GM21528 (cell line): ENCODE results near the gene PBX4.

Experiments used
- ATAC-seq: cut with Tn5 transposase; IDR thresholded peaks from one replicate; pipeline ENCODE4 v1.9.1; 2021; ENCODE audit warnings: mild to moderate bottlenecking, moderate library complexity; ENCODE audit not compliant: unreplicated experiment, low FRiP score

PBX4 gene

DNA sequence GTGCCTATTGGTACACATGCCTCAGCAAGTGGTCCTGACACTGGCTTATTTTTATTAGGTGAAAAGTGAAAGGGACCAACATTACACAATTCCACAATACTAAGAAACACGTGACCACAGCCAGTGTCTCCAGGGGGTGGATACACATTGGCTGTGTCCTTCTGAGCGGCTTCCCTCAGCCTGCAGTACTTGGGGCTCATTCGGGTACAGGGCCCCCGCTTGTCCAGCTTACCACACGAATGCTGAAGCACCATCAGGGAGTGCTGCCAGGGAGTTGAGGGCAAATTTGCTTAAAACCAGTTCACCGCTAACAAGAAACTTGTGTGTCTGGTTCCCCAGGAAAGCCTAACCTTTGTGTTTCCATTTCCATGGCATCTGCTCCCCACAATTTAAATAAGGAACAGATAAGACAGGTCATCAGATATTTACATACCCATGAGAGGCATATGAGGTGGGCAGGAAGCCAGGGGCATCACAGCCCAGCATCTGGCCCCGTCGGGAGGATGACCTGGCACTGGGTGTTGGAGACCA is 23.3 kb downstream of the PBX4 start:
- no peak for ATAC-seq

DNA sequence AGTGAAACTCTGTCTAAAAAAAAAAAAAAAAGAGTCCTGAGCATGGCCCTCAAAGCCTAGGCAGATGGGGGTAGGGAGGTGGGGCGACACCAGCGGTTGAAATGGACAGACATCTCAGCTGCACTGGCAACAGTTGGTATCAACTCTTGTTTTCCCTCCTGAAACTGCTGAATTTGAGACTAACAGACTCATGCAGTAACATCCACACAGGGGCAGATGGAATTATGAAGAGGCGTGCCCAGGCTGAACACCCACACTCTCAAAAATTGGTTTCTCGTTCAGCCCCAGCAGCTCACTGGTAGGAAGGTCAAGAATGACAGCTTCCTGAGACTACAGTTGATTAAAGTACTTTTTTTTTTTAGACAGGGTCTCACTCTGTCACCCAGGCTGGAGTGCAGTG is 24.1 kb downstream of the PBX4 start:
- ATAC-seq = no peak

DNA sequence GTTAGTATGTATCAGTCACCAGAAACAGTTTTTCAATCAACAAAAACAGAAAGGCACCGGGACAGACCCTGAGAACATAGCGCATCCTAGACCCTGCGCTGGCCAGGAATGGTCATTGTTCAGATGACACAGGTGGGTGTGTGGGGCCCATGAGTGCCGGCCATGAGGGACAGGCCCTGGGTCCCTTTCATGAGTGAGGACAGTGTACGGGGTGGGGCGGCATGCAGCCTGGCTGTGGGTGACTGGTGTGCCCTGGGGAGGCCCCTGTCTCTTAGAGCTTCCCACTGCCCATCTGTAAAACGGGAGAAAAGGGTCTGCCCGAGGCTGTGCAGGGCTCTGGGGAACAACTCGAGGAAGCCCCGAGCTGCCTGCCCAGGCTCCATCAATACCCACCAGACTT is 25.8 kb downstream of the PBX4 start:
- ATAC-seq = no peak

DNA sequence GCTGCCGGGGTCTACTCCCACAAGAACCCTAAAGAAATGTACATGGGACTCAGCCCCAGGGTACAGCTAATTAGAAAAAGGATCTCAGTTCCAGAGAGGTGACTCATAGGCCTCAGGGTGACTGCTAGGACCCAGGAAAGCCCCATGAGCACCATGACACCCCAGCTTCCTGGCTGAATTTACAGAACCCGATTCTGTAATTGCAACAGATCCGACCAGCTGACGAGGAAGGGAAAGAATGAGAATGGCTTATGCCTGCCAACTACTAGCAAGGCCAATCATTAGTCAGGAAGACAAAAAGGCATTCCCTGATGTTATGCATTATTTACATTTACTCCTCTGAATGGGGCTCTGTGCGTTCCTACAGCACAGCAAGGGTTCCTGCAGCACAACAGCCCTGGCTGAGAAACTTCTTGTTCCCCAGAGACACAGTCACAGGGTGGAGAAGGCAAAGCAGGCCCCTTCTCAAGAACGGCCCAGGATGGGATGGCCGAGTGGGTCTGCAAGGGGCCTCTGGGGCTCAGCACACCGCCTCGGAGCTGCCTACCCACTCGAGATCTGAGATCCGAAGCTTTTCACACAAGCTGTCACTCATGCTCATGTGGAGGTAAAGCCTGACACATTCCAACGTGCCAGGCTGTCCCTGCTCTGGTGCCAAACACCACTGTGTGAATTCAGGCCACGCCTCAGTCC is 27.2 kb downstream of the PBX4 start:
- ATAC-seq = no peak

DNA sequence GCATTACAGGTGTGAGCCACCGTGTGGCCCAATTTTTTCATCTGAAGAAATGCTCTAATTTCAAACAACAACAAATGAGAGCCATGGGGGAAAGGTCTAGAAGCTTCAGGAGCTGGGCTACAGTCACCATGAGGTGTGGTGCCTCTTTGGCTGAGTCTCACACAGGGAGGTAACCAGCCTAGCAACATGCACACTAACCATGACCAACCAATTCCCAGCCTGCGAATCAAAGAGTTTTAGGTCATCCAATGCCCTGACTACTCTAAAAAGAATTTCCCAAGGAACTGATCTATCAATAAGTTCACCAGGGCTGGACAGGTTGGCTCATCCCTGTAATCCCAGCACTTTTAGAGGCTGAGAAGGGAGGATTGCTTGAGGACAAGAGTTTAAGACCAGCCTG is 29.9 kb downstream of the PBX4 start:
- ATAC-seq = no peak

DNA sequence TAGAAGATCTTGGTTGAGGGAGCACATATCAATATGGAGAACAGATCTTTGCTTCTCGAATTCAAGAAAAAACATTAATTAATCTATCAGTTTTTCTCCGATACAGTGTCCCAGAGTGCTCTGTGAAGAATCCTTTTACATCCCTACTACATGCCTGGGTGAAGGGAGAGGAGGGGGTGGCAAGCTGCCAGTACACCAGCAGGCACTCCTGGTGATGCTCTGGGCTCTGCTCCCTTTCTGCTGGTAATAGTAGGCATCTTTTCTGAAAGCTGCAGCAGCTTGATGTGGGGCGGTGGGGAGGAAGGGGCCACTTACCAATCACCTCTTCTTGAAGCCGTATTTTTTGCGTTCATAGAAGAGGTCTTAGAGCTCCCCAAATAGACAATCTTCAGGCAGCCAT is 30.7 kb downstream of the PBX4 start:
- ATAC-seq = no peak

DNA sequence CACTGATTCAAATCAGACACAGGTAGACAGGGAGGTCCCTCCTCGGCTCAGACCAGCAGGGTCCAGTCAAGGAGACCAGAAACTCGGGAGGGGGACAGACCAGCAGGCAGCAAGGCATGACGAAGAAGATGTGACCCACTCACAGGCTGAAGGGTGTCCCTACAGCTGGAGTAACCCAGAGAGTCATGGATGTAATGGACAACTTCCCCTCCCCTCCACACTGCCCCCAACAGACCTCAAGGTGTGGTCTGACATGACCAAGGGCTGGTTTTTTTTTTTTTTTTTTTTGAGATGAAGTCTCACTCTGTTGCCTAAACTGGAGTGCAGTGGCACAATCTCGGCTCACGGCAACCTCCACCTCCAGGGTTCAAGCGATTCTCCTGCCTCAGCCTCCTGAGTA is 34.1 kb downstream of the PBX4 start:
- ATAC-seq = no peak

DNA sequence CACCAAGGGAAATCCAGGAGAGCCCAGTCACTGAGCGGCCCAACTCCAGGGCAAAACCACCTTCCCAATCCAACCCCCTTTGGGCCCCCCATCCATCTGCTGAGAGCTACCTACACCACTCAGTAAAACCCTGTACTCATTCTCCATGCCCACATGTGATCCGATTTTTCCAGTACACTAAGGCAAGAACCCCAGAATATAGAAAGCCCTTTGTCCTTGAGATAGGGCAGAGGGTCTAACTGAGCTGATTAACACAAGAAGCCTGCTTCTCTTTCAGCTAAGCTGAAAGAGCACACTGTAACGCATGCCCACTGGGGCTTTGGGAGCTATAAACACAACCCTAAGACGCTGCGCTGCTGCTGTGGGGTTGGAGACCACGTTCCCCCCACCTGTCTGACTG is 36.0 kb downstream of the PBX4 start:
- ATAC-seq = no peak

DNA sequence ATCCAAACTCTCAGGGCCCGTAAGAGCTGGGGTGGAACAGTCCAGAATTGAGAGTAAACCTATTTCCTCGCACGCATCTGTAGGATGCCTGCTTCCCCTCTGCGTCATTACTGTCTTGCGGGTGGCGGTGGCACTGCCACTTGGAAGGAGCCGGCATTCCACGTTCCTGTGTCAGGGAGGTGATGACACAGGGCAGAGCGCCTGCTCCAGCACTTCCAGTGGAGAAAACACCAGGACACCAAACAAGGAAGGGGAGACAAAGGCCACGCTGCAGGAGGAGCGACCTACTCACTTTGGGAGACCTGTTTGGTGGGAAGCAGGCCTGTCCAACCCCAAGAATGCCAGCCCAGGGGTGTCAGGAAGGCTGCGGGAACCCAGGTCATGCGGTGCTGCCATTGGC is 37.1 kb downstream of the PBX4 start:
- no peak for ATAC-seq

DNA sequence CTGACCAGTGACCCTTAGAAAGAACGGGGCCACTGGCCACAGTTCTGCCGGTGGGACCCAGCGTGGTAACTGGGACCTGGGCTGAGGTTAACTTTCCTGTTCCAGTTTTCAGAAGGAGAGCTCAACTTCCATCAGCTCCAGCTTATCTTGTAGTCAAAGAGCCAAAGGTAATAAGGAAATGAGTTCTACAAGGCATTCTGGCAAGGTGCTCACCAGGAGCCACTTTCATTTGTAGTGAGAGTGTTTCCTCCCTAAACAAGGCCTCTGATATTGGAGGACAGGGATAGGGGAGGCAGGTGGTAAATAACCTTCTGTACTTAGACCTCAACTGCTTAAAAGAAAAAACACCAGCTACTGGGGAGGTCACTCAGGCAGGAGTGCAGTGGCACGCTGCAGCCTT is 38.1 kb downstream of the PBX4 start:
- no peak for ATAC-seq

DNA sequence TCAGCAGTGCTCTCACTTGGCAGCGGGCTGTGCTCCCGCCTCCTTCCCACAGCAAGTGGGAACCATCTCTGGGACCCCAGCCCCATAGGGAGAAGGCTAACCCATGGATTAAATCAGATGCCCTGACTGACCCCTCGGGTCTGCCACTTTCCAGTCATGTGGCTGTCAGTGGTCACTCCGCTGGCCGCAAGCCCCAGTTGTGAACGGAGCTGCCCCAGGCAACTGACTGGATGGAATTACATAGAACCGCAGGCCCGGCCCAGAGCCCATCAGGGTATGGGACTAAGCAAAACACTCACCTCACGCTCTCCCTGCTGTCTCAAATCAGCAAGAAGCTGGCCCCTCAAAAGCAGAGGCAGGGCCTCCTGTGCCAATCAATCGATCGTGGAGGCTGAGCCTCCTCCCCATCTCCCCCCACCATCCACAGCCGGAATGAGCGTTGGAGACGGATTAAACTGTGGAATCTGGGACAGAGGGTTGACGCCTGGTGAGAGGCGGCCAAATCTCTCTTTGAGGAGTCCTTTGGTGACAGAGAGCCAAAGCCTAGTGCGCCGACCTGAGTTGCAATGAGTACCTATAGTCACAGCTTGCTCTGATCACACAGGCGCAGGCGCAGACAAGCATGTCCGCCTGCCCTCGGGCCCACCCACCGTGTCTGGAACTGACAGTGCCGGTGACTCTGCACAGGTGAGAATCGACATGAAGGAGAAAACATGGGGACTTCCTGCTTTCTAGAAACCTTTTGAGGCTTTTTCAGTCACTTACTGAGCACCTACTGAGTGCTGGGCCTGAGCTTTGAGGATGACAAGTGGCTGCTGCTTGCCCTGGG is 38.7 kb downstream of the PBX4 start:
- no peak for ATAC-seq

DNA sequence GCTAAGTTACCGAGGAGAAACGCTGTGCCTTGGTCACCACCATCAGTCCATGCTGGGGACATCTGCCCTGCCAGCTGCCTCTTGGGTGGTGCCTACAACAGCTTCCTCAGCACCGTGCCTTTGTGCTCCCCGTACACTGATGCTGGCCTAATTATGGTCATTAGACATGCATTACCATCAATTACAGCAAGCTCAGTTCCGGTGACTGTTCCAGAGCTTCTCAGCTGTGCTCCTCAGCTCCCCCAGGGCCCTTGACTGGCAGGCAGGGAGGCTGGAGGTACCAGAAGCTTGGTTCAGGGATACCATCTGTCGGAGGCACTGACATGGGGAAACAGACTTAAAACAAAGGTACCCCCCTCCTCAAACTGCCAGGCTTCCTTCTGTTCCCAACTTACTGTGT is 40.2 kb downstream of the PBX4 start:
- no peak for ATAC-seq

DNA sequence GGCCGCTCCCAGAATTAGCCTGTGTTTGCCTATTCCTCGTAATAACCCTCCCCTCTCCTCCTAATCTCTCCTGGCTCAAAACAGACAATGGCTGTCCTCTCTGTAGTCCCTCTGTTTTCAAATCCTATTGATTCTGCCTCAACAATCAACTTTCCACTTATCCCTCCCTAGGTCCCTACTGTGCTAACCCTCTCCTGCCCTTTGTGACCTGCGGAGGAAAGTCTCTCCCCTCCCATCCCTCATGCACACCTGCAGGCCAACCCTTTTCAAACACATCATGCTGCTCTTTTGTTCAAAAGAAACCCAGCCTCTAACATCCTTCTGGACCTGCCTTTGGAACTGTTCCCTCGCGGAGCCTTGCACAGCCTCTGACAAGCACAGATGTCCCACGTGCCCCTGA is 43.1 kb downstream of the PBX4 start:
- ATAC-seq = no peak

DNA sequence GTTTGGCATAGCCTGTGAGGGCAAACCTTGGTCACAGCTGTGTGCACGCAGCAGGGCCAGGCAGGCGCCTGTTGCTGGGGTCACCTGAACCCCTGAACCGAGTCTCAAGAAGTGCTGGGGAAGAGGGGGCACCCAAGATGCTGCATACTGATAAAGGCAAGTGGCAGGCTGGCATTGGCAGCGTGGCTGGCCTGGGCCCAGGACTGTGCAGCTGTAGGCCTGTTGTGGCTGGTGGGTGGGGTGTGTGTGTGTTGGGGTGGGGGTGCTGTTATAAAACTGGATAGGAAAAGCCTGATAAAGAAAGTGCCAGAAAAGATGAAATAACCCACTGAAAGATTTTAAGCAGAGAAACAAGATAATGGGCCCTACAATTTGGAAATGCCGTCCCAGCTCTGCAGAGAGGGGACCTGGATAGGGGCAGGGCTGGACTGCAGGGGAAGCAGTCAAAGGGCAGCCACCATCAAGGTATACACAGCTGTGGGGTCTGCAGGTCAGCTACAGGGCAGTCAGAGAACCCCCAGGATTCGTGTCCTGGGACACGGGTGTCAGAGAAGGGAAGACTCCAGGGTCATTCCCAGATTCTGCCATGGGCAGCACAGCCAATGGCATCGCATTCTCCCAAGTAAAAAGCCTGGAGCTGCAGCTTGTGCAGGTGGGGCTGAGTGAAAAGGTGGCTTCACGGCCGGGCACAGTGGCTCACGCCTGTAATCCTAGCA is 47.3 kb downstream of the PBX4 start:
- no peak for ATAC-seq

DNA sequence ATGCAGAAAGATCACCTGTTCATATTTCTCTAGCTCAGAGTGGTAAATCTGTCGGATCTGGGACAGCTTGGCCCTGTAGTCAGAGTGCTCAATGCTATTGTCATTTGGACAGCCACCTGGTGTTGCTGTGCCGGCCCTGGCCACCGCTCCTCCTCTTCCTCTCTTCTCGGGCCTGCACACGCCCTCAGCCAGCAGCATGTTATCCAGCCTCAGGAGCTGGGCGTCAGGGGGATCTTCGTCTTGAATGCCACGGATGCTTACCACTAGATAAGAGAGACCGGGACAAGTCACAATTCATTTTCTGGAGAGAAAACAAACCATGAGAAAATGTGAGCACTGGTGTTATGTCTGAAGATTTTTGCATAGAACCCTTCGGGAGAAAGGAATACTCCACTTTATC is 47.9 kb downstream of the PBX4 start:
- ATAC-seq = no peak

DNA sequence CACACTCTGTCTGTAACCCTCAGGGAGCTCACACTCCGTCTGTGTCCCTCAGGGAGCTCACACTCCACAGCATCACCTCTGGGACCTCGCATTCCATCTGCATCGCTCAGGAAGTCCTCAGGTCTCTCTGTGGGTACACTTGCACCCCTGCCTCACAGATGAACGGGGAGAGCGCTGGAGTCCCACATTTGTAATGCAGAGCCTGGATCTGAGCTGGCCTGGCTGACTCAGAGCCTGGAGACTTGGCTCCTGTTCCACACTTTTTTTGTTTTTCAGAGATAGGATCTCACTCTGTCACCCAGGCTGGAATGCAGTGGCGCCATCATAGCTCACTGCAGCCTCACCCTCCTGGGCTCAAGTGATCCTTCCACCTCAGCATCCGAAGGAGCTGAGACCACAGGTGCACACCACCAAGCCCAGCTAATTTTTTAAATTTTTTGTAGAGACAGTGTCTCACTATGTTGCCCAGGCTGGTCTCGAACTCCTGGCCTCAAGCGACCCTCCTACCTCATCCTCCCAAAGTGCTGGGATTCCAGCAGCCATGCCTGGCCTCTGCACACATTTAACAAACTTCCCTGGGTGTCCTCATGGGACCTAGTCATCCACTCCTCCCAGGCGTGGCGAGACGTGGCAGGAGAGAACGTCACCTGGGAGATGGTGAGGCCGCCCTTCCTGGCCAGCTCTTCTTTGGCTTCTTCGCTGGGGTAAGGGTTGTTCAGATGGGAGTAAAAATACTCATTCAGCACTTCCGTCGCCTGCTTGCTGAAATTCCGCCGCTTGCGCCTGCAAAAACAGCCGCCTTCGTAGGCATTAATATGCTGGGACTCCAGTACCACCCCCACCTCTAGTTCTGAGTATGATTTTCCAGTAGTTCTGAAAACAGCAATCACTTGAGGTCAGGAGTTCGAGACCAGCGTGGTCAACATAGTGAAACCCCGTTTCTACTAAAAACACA is 49.4 kb downstream of the PBX4 start:
- ATAC-seq = no peak

DNA sequence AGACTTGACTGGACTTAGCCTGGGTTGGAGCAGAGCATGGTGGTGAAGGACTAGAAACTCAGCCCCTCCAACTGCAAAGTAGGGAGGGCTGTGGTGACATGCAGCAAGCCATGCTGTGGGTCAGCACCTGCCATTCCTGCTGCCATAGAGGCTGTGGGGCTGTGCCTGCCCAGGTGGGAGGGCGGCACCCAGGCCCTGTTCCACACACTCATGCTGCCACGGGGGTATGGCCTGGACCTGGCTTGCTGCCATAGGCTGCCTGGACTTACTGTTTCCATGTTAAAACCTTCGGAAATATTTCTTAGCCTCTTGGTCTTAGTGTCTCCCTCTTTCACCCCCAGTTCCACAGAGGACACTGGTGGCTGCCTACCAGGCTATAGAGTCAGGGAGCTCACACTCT is 51.1 kb downstream of the PBX4 start:
- no peak for ATAC-seq

DNA sequence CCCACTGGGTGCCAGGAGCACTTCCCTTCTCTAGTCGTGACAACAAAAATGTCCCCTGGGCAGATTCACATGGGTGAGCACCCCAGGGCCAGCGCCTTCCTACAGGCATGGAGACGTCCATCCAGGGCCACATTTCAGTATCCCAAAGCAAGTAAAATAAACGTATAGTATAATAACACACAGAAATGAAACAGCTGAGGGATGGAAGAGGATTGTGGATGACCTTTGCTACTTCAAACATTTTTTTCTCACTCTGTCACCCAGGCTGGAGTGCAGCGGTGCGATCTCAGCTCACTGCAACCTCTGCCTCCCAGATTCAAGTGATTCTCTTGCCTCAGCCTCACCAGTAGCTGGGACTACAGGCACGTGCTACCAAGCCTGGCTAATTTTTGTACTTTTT is 52.2 kb downstream of the PBX4 start:
- no peak for ATAC-seq

DNA sequence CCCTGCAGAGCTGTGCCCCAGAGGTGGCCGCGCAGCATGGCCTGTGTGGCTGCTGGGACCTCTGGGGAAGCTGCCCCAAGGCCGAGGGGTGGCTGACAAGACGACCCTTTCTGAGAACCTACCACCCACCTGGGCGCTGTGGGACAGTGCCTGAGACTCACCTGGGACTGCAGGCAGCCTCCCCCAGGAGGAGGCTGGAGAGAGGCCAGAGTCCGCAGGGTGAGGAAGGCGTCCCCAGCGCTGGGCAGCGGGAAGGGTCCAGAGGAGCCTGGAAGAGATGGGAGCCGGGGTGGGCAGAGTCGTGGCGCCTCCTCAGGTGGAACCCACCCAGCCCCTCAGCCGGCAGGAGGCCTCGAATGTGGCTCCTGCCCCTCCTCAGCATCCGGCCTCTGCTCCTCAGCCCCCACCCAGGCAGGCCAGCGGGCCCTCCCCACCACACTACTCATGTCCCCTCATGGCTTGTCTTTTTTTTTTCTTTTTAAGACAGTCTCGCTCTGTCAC is 55.1 kb downstream of the PBX4 start:
- no peak for ATAC-seq
